Transverse colon (tissue), 4 donors: ENCODE results near the gene ARHGEF37. TPM values are rescaled to one million over a fixed set of nuclear protein-coding genes. Genes with fewer than 3 reads are reported as not detected.
"Not testable (repeated sequence)": the region's sequence is repeated elsewhere in the genome, so short reads cannot be mapped to it uniquely, and the experiment has no call there.

ENCODE experiments used
- DNase-seq: peaks from one replicate; pipeline ENCODE4 v3.0.0-alpha.2; 2019
- H3K27ac ChIP-seq, 4 donors: fragments of 200-600 bp; sonication (generic); 2 replicates each; pipeline ENCODE4 v1.5.1; 2016 to 2018; ENCODE audit warnings: inconsistent platforms in 4 of 4
- H3K27me3 ChIP-seq: fragments of 200-600 bp; sonication (generic); 2 replicates; pipeline ENCODE4 v1.5.1; 2017; ENCODE audit warnings: inconsistent platforms
- H3K36me3 ChIP-seq, 4 donors: fragments of 200-600 bp; sonication (generic); 2 replicates each; pipeline ENCODE4 v1.5.1; 2017 to 2019; ENCODE audit warnings: inconsistent platforms in 4 of 4
- H3K4me1 ChIP-seq, 4 donors: fragments of 200-600 bp; sonication (generic); 2 replicates each; pipeline ENCODE4 v1.5.1; 2017 to 2020; ENCODE audit warnings: inconsistent platforms in 4 of 4
- H3K4me3 ChIP-seq, 4 donors: fragments of 200-600 bp; sonication (generic); 1 replicate in 1 of 4; 2 replicates in 3 of 4; pipeline versions ENCODE4 v1.5.1 to v1.6.1; 2017 to 2019; ENCODE audit warnings: inconsistent platforms in 4 of 4
- H3K9me3 ChIP-seq, 2 donors: fragments of 200-600 bp; sonication (generic); 2 replicates each; pipeline ENCODE4 v1.5.1; 2017 to 2019; ENCODE audit warnings: inconsistent platforms in 2 of 2
- EP300 ChIP-seq: sonication (generic); formaldehyde crosslinking; IDR thresholded peaks from one replicate; pipeline ENCODE4 v1.6.1; 2017; ENCODE audit warnings: antibody characterized with exemption, low read depth
- POLR2A ChIP-seq: fragments of 450-650 bp; IDR thresholded peaks from one replicate; pipeline ENCODE4 v1.6.1; 2016; ENCODE audit warnings: antibody characterized with exemption, mild to moderate bottlenecking, moderate library complexity
- POLR2AphosphoS5 ChIP-seq, 3 donors: sonication (generic); formaldehyde crosslinking; IDR thresholded peaks; one replicate each; pipeline ENCODE4 v1.6.1; 2016; ENCODE audit warnings: antibody characterized with exemption in 3 of 3
- WGBS, 2 donors: methylation state at CpG; one replicate each; pipeline ENCODE4 v1.1.5; 2018; ENCODE audit warnings: low coverage in 1 of 2; 5-methylcytosine and 5-hydroxymethylcytosine counted together
- in situ Hi-C, 4 donors: fragments of 200-750 bp; cut with MboI; loops; one replicate each; pipeline versions ENCODE4 v1.15.0 to v1.15.1; 2017; ENCODE audit warnings: low sequenced_read_pairs in 3 of 4, low pct_ligation_motif_present in 1 of 4, low pct_unique_long_range_greater_than_20kb in 1 of 4
- intact Hi-C: fragments of 100-400 bp; cut with DNase I; formaldehyde crosslinking; loops from one replicate; pipeline ENCODE4 v1.15.1; 2023; ENCODE audit warnings: low total_unique reads
- total RNA-seq, 4 donors: library from RNA; depleted of rRNA; stranded (reverse); fragments of >200 nt; gene quantifications; one replicate each; pipeline ENCODE4 v1.1.0, GENCODE V29; 2016
- TF ChIP-seq, protein P1 (sequence below), 5 experiments: fragments of 200-600 bp in 3 of 5; fragments of 450-650 bp in 2 of 5; sonication (generic) in 3 of 5; IDR thresholded peaks; 1 replicate in 2 of 5; 2 replicates in 3 of 5; pipeline ENCODE4 v1.5.1; 2016 to 2017; ENCODE audit warnings: antibody characterized with exemption in 5 of 5, inconsistent platforms in 3 of 5, mild to moderate bottlenecking in 2 of 5, moderate library complexity in 1 of 5

Gene ARHGEF37
- 10 to 100 TPM; 14.2 to 27.5 (median 21.7) TPM for total RNA-seq

- peak within 1 kb of the TSS; percentile 89 to 94 (median 93) for H3K27ac ChIP-seq
- TF ChIP-seq EP300 (no peak), POLR2AphosphoS5 (IDR thresholded peaks at IDR 0.05) (peak; percentile 30 to 72 (median 67)), POLR2A (peak; percentile 58)
- TF ChIP-seq, protein P1, sequence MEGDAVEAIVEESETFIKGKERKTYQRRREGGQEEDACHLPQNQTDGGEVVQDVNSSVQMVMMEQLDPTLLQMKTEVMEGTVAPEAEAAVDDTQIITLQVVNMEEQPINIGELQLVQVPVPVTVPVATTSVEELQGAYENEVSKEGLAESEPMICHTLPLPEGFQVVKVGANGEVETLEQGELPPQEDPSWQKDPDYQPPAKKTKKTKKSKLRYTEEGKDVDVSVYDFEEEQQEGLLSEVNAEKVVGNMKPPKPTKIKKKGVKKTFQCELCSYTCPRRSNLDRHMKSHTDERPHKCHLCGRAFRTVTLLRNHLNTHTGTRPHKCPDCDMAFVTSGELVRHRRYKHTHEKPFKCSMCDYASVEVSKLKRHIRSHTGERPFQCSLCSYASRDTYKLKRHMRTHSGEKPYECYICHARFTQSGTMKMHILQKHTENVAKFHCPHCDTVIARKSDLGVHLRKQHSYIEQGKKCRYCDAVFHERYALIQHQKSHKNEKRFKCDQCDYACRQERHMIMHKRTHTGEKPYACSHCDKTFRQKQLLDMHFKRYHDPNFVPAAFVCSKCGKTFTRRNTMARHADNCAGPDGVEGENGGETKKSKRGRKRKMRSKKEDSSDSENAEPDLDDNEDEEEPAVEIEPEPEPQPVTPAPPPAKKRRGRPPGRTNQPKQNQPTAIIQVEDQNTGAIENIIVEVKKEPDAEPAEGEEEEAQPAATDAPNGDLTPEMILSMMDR (IDR thresholded peaks at IDR 0.05): no peak
- WGBS, 2 donors: 1 to 11% methylated on average over 1 to 54 of the region's 56 CpGs
- intact Hi-C loops: no loop called here
- peak; percentile 91 for DNase-seq
- peak within 1 kb of the TSS; percentile 42 to 73 (median 62) for H3K4me3 ChIP-seq
- peaks cover 24 to 43% (median 36%) of the 10 kb centered on the region in 4 donors for H3K4me1 ChIP-seq
- H3K36me3 ChIP-seq: no peaks in the 10 kb centered on the region
- in situ Hi-C loops: no loop called here
- H3K27me3 ChIP-seq: no peaks in the 10 kb centered on the region
- no peaks in the 10 kb centered on the region for H3K9me3 ChIP-seq
These were observed at the start of gene ARHGEF37 for GRCh38 chr5:149581192-149581861. Gene ARHGEF37, plus strand, starts transcription at chr5:149581498. Its CDS starts 16,272 bp downstream, at chr5:149597770.

DNA sequence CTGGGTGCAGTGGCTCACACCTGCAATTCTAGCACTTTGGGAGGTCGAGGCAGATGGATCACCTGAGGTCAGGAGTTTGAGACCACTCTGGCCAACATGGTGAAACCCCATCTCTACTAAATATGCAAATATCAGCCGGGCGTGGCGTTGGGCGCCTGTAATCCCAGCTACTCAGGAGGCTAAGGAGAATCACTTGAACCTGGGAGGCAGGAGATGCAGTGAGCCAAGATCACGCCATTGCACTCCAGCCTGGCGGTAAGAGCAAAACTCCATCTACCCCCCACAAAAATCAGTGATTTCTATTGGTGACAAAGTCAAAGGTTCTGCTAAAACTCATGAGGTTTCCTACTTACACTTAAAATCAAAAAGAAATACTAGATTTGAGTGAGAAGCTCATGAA lies 48.9 kb upstream of the ARHGEF37 start:
- Histone ChIP-seq H3K27ac (no peak overlapping the region), H3K4me3 (no peak overlapping the region), H3K4me1 (peaks cover 19 to 86% (median 54%) of the 10 kb centered on the region in 4 donors), H3K36me3 (peaks cover 0 to 7% (median 0%) of the 10 kb centered on the region in 4 donors), H3K27me3 (no peaks in the 10 kb centered on the region), H3K9me3 (no peaks in the 10 kb centered on the region)
- no peak for DNase-seq
- 67 to 90% methylated on average over 1 to 7 of the region's 7 CpGs for WGBS, 2 donors
- intact Hi-C loops (no loop called here), in situ Hi-C loops (no loop called here)
- TF ChIP-seq EP300: no peak
- no peak for TF ChIP-seq POLR2A
- TF ChIP-seq, protein P1 (IDR thresholded peaks at IDR 0.05): no peak
- TF ChIP-seq POLR2AphosphoS5 (IDR thresholded peaks at IDR 0.05): no peak

- H3K27me3 ChIP-seq, DNase-seq, intact Hi-C loops, H3K9me3 ChIP-seq, in situ Hi-C loops, H3K4me3 ChIP-seq: not testable (repeated sequence)
- Histone ChIP-seq H3K27ac (peak overlapping the region in 1 of 4 donors; percentile 0), H3K36me3 (peaks cover 0 to 13% (median 0%) of the 10 kb centered on the region in 4 donors), H3K4me1 (peaks cover 8 to 83% (median 31%) of the 10 kb centered on the region in 4 donors)
- 87% methylated on average over 6 of the region's 6 CpGs; no CpG with 5 or more reads in 1 of the 2 donors for WGBS, 2 donors
These were observed 45.5 kb upstream of the ARHGEF37 start for GRCh38 chr5:149535787-149536186.

- TF ChIP-seq EP300: no peak
- no peak for TF ChIP-seq POLR2A
- no peak for TF ChIP-seq POLR2AphosphoS5 (IDR thresholded peaks at IDR 0.05)
- TF ChIP-seq, protein P1 (IDR thresholded peaks at IDR 0.05): no peak
- Histone ChIP-seq H3K27me3 (no peaks in the 10 kb centered on the region), H3K9me3 (no peaks in the 10 kb centered on the region), H3K4me1 (peaks cover 8 to 79% (median 34%) of the 10 kb centered on the region in 4 donors), H3K27ac (no peak overlapping the region), H3K36me3 (peaks cover 0 to 13% (median 0%) of the 10 kb centered on the region in 4 donors), H3K4me3 (no peak overlapping the region)
- WGBS, 2 donors: 58 to 67% methylated on average over 1 of the region's 1 CpG
- intact Hi-C loops (no loop called here), in situ Hi-C loops (no loop called here)
- DNase-seq: no peak
These were observed 43.8 kb upstream of the ARHGEF37 start for GRCh38 chr5:149537374-149537975.
